Fibroblast of pulmonary artery (primary cell): ENCODE data around the gene RAD50.

Source experiments
- DNase-seq: peaks from one replicate; pipeline ENCODE4 v3.0.0-alpha.2; 2010; ENCODE audit warnings: low read depth
- H3K4me3 ChIP-seq: replicated peaks from 2 replicates; pipeline ENCODE4 v1.5.1; 2011; ENCODE audit warnings: low read depth, mild to moderate bottlenecking, control low read depth, low read length, moderate library complexity
- TF ChIP-seq, protein P1 (sequence below): IDR thresholded peaks from 2 replicates; pipeline ENCODE4 v1.5.1; 2011; ENCODE audit warnings: mild to moderate bottlenecking, control low read depth, low read length, inconsistent platforms; ENCODE audit errors: missing control alignments

Gene RAD50

GRCh38 chr5:132528021-132528420, 28.8 kb upstream of the RAD50 start:
- TF ChIP-seq, protein P1, sequence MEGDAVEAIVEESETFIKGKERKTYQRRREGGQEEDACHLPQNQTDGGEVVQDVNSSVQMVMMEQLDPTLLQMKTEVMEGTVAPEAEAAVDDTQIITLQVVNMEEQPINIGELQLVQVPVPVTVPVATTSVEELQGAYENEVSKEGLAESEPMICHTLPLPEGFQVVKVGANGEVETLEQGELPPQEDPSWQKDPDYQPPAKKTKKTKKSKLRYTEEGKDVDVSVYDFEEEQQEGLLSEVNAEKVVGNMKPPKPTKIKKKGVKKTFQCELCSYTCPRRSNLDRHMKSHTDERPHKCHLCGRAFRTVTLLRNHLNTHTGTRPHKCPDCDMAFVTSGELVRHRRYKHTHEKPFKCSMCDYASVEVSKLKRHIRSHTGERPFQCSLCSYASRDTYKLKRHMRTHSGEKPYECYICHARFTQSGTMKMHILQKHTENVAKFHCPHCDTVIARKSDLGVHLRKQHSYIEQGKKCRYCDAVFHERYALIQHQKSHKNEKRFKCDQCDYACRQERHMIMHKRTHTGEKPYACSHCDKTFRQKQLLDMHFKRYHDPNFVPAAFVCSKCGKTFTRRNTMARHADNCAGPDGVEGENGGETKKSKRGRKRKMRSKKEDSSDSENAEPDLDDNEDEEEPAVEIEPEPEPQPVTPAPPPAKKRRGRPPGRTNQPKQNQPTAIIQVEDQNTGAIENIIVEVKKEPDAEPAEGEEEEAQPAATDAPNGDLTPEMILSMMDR: no peak
- H3K4me3 ChIP-seq: no peak overlapping the region
- DNase-seq: no peak

GRCh38 chr5:132528866-132529634, 27.7 kb upstream of the RAD50 start:
- TF ChIP-seq, protein P1: no peak
- no peak overlapping the region for H3K4me3 ChIP-seq
- DNase-seq: no peak

- TF ChIP-seq, protein P1: no peak
- no peak for DNase-seq
- no peak overlapping the region for H3K4me3 ChIP-seq
These were observed 25.8 kb upstream of the RAD50 start for GRCh38 chr5:132530946-132531345.

GRCh38 chr5:132539716-132540115, 17.1 kb upstream of the RAD50 start:
- no peak for DNase-seq
- no peak overlapping the region for H3K4me3 ChIP-seq
- TF ChIP-seq, protein P1: no peak

- TF ChIP-seq, protein P1: no peak
- no peak overlapping the region for H3K4me3 ChIP-seq
- DNase-seq: no peak
These were observed 16.6 kb upstream of the RAD50 start for GRCh38 chr5:132540149-132540548.

DNA sequence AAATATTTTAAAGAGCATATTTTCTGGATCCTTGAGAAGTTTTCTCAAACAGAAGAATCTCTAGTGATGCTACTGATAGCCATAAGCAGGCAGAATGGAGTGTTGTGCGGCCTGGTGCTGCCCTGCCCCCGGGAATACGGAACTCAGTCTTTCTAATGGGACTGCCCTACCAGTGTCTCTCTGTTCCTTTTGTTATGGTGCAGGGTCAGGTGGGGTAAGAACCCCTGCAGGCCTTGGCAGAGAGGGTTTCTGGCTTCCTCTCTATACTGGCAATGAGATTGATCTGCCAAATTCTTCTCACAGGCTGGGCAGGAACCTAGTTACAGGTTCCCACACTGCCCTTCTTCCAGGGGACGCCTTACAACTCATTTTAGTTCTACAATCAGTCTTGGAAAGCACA, 16.0 kb upstream of the RAD50 start:
- DNase-seq: no peak
- H3K4me3 ChIP-seq: no peak overlapping the region
- TF ChIP-seq, protein P1: no peak
